Smooth muscle cell (in vitro differentiated cells): ENCODE results near the gene CTBP2. TPM values are rescaled to one million over a fixed set of nuclear protein-coding genes. Genes with fewer than 3 reads are reported as not detected.

Experiments
- DNase-seq: peaks from one replicate; lab custom pipeline; 2025; ENCODE audit not compliant: unreplicated experiment; lab: John Stamatoyannopoulos, UW
- H2AFZ ChIP-seq: fragments of 200-600 bp; sonication (generic); 2 replicates; pipeline ENCODE4 v1.6.0; 2016; ENCODE audit warnings: antibody characterized with exemption, low read depth, mild to moderate bottlenecking
- H3F3A ChIP-seq: fragments of 200-600 bp; sonication (generic); 2 replicates; pipeline ENCODE4 v1.6.0; 2017; ENCODE audit warnings: antibody characterized with exemption, low read depth
- H3K27ac ChIP-seq: fragments of 200-600 bp; sonication (generic); 2 replicates; pipeline ENCODE4 v1.5.1; 2016; ENCODE audit warnings: low read depth, mild to moderate bottlenecking
- H3K27me3 ChIP-seq: fragments of 200-600 bp; sonication (generic); 2 replicates; pipeline ENCODE4 v1.6.1; 2016; ENCODE audit warnings: low read depth, mild to moderate bottlenecking
- H3K36me3 ChIP-seq: fragments of 200-600 bp; sonication (generic); 2 replicates; pipeline ENCODE4 v1.5.1; 2016; ENCODE audit warnings: low read depth
- H3K4me1 ChIP-seq: fragments of 200-600 bp; sonication (generic); 2 replicates; pipeline ENCODE4 v1.5.1; 2016; ENCODE audit warnings: low read depth
- H3K4me2 ChIP-seq: fragments of 200-600 bp; sonication (generic); 2 replicates; pipeline ENCODE4 v1.6.0; 2016; ENCODE audit warnings: mild to moderate bottlenecking
- H3K4me3 ChIP-seq: fragments of 200-600 bp; sonication (generic); 2 replicates; pipeline ENCODE4 v1.5.1; 2016; ENCODE audit warnings: mild to moderate bottlenecking
- H3K79me2 ChIP-seq: fragments of 200-600 bp; sonication (generic); 2 replicates; pipeline ENCODE4 v1.6.0; 2016; ENCODE audit warnings: low read depth, mild to moderate bottlenecking
- H3K9ac ChIP-seq: fragments of 200-600 bp; sonication (generic); 2 replicates; pipeline ENCODE4 v1.6.0; 2016; ENCODE audit warnings: low read depth
- H3K9me3 ChIP-seq: fragments of 200-600 bp; sonication (generic); replicated peaks from 2 replicates; pipeline ENCODE4 v1.5.1; 2016; ENCODE audit warnings: low read depth
- H4K20me1 ChIP-seq: fragments of 200-600 bp; sonication (generic); 2 replicates; pipeline ENCODE4 v1.6.0; 2016; ENCODE audit warnings: low read depth
- WGBS: methylation state at CpG from one replicate; pipeline ENCODE4 v1.1.7; 2016; ENCODE audit warnings: low lambda C conversion rate; 5-methylcytosine and 5-hydroxymethylcytosine counted together
- polyA plus RNA-seq: library from polyadenylated mRNA; unstranded; fragments of >200 nt; fragmentation: Nextera tagmentation; extraction: Ambion mirVana; gene quantifications from 2 replicates; pipeline ENCODE4 v1.2.1, GENCODE V29; 2016
- total RNA-seq: library from RNA; depleted of rRNA; stranded (reverse); fragments of >200 nt; gene quantifications from 2 replicates; pipeline ENCODE4 v1.2.3, GENCODE V29; 2014
- TF ChIP-seq, protein P1 (sequence below): fragments of 200-600 bp; sonication (generic); IDR thresholded peaks from 2 replicates; pipeline ENCODE4 v1.5.1; 2017; ENCODE audit warnings: borderline replicate concordance, mild to moderate bottlenecking, antibody characterized with exemption; ENCODE audit not compliant: insufficient read depth, poor library complexity, severe bottlenecking

Gene CTBP2
- total and polyA plus RNA-seq, 2 experiments from 2014 or later, result 49.9 to 69.5 TPM

DNA sequence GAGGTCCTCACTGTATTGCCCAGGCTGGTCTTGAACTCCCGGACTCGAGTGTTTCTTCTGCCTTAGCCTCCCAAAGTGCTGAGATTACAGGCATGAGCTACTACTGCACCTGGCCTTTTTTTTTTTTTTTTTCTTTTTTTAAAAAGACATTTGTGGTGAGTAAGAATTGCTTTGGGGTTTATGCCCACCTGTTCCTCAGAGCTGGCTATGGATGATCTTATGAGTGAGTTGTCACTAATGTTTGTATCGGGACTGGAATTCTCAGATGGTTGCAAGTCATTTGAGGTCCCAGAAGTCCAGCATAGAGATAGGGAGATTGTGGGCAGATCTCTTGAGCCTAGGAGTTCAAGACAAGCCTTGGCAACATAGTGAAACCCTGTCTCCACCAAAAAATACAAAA is 183.2 kb downstream of the CTBP2 start:
- Histone ChIP-seq H3K9ac (no peak overlapping the region), H3K27ac (no peak overlapping the region), H3K4me2 (no peak overlapping the region), H3K79me2 (peaks cover 53% of the 10 kb centered on the region), H3K27me3 (no peaks in the 10 kb centered on the region), H3F3A (peaks cover 5% of the 10 kb centered on the region), H2AFZ (no peak overlapping the region), H4K20me1 (peaks cover 87% of the 10 kb centered on the region), H3K36me3 (peaks cover 10% of the 10 kb centered on the region), H3K4me3 (no peak overlapping the region), H3K4me1 (no peaks in the 10 kb centered on the region), H3K9me3 (no peaks in the 10 kb centered on the region)
- DNase-seq, result no peak
- 99% methylated on average over 3 of the region's 3 CpGs for WGBS
- TF ChIP-seq, protein P1, sequence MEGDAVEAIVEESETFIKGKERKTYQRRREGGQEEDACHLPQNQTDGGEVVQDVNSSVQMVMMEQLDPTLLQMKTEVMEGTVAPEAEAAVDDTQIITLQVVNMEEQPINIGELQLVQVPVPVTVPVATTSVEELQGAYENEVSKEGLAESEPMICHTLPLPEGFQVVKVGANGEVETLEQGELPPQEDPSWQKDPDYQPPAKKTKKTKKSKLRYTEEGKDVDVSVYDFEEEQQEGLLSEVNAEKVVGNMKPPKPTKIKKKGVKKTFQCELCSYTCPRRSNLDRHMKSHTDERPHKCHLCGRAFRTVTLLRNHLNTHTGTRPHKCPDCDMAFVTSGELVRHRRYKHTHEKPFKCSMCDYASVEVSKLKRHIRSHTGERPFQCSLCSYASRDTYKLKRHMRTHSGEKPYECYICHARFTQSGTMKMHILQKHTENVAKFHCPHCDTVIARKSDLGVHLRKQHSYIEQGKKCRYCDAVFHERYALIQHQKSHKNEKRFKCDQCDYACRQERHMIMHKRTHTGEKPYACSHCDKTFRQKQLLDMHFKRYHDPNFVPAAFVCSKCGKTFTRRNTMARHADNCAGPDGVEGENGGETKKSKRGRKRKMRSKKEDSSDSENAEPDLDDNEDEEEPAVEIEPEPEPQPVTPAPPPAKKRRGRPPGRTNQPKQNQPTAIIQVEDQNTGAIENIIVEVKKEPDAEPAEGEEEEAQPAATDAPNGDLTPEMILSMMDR, result no peak

DNA sequence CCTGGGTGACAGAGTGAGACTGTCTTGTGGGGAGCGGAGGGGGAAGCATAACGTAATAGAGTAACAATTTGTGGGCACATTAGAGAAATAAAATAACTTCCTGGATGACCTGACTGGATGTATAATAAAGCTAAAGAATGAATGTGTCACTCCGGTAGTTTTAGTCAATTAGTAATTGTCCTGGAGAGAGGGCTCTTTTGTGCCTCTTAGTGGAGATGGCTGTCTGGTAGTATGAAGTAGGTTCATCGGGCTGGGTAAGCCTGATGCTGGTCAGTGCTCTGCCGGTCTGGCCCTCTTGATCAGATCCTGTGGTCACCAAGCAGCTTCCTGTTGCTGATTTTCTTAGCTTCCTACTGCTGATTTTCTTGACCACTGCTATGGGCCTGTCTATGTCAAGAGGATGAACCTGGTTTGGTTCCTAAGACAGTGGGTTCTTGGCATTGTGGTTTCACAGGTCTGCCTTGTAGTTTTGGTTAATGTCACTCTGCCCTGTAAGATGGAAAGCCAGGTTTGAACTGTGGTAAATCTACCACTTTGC is 184.3 kb downstream of the CTBP2 start:
- H4K20me1 ChIP-seq, result peaks cover 87% of the 10 kb centered on the region
- no peak overlapping the region for H3K9ac ChIP-seq
- peaks cover 58% of the 10 kb centered on the region for H3K79me2 ChIP-seq

DNA sequence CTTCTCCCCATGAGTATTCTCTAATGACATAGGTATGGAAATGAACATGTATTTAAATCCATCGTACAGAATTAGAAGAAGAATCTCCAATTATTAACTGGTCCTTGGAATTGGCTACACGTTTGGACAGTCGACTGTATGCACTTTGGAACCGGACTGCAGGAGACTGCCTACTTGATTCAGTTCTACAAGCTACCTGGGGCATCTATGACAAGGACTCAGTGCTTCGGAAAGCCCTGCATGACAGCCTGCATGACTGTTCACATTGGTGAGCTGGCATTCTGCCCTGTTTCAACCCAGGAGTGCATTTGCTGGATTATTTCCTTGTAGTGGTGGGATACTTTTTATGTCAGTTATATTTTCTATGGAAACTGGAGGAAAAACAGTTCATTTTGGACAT is 186.2 kb downstream of the CTBP2 start:
- Histone ChIP-seq H3F3A (peaks cover 3% of the 10 kb centered on the region), H3K9ac (no peak overlapping the region), H3K4me2 (no peak overlapping the region), H4K20me1 (peaks cover 85% of the 10 kb centered on the region), H3K27ac (no peak overlapping the region), H3K4me3 (no peak overlapping the region), H3K9me3 (no peaks in the 10 kb centered on the region), H3K27me3 (no peaks in the 10 kb centered on the region), H3K4me1 (no peaks in the 10 kb centered on the region), H3K36me3 (peaks cover 10% of the 10 kb centered on the region), H2AFZ (no peak overlapping the region), H3K79me2 (peaks cover 44% of the 10 kb centered on the region)
- TF ChIP-seq, protein P1, result no peak
- DNase-seq, result no peak
- WGBS, result 95% methylated on average over 5 of the region's 5 CpGs

More for the DNA sequence above, 184.3 kb downstream of the CTBP2 start:
- Histone ChIP-seq H3K4me1 (no peaks in the 10 kb centered on the region), H3K4me3 (no peak overlapping the region), H3K9me3 (no peaks in the 10 kb centered on the region), H3K4me2 (no peak overlapping the region), H3K36me3 (peaks cover 10% of the 10 kb centered on the region), H3K27ac (no peak overlapping the region), H3F3A (peaks cover 3% of the 10 kb centered on the region), H2AFZ (no peak overlapping the region), H3K27me3 (no peaks in the 10 kb centered on the region)
- WGBS, result 94% methylated on average over 5 of the region's 5 CpGs
- TF ChIP-seq, protein P1, result no peak
- DNase-seq, result no peak

DNA sequence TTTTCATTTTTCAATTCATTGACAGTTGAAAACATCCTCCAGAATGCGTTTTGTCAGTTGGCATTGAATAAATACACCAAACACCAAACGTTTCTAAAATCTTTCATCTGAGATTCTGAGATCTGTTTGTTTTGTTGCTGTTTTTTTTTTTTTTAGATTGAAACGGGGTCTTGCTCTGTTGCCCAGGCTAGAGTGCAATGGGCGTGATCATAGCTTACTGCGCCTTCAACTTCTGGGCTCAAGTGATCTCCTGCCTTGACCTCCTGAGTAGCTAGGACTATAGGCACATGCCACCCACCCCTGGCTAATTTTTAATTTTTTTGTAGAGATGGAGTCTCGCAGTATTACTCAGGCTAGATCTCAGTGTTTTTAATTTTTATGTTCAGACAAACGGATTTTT is 187.7 kb downstream of the CTBP2 start:
- Histone ChIP-seq H4K20me1 (peaks cover 85% of the 10 kb centered on the region), H3K79me2 (peaks cover 47% of the 10 kb centered on the region), H3K4me2 (no peak overlapping the region), H3K9ac (no peak overlapping the region), H3F3A (no peaks in the 10 kb centered on the region), H3K9me3 (no peaks in the 10 kb centered on the region), H3K27ac (no peak overlapping the region), H3K36me3 (peaks cover 10% of the 10 kb centered on the region), H3K4me1 (no peaks in the 10 kb centered on the region), H2AFZ (no peak overlapping the region), H3K27me3 (no peaks in the 10 kb centered on the region), H3K4me3 (no peak overlapping the region)
- no peak for DNase-seq
- TF ChIP-seq, protein P1, result no peak
- WGBS, result 97% methylated on average over 7 of the region's 7 CpGs
